ENCODE data around the gene AP2A2.

DNA sequence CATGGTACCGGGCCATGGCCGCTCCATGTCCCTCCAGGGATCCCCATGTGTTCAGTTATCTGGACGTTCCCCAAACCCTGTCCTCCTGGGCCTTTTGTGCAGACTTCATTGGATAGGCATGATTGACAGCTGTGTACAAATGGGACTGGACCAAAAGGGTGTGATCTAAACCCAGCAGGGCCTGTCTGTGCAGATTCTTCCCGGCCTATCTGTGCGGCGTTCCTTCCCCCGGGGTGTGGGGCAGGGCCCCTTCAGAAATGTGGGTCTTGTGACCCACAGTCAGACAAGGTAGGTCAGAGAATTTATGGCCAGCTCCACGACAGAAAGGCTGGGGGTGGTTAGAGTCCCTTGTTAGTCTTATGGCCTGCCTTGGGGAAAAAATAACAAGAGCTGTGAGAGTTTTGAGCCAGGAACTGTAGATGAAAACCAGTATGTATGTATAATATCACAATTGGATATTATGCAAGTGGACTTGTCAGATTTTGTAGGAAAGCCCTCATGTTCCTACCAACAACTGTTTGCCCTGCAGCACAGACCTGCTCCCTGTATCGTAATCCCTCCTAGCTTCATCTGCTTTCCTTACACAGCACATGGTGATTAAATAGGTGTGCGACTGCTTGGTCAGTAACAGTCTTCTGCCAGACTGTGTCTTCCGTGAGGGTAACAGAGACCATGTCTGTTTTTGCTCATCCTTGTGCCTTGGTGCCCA lies 31.7 kb downstream of the AP2A2 start:
- no peak for TF ChIP-seq CTCF (IDR thresholded peaks at IDR 0.05)
- no peak for TF ChIP-seq POLR2A (IDR thresholded peaks at IDR 0.05)

Data from lower leg skin (tissue), 3 donors.